Cardiac atrium fibroblast (primary cell): ENCODE results near the gene GPRIN3. TPM values are rescaled to one million over a fixed set of nuclear protein-coding genes. Genes with fewer than 3 reads are reported as not detected.

Experiments
- total RNA-seq: library from RNA; depleted of rRNA; stranded (reverse); fragments of >200 nt; gene quantifications from 2 replicates; pipeline ENCODE4 v1.2.3, GENCODE V29; 2015

GPRIN3 gene
- total RNA-seq = 0.18 and 1.1 TPM in 2 replicates

GRCh38 chr4:89307446-89308160, at the start of gene GPRIN3:
GPRIN3 (minus strand) TSS chr4:89307800; CDS start chr4:89250110, 57,690 bp downstream.

Other genes starting within 250 kb of the GPRIN3 start
- 4.5 and 5.2 TPM in 2 replicates for gene TIGD2, start 196.3 kb downstream of the GPRIN3 start, total RNA-seq